Smooth muscle cell (in vitro differentiated cells): ENCODE measurements around the gene NT5DC2. TPM values are rescaled to one million over a fixed set of nuclear protein-coding genes. Genes with fewer than 3 reads are reported as not detected.

Experiments used
- DNase-seq: peaks from one replicate; lab custom pipeline; 2025; ENCODE audit not compliant: unreplicated experiment; lab: John Stamatoyannopoulos, UW
- H2AFZ ChIP-seq: fragments of 200-600 bp; sonication (generic); 2 replicates; pipeline ENCODE4 v1.6.0; 2016; ENCODE audit warnings: antibody characterized with exemption, low read depth, mild to moderate bottlenecking
- H3F3A ChIP-seq: fragments of 200-600 bp; sonication (generic); 2 replicates; pipeline ENCODE4 v1.6.0; 2017; ENCODE audit warnings: antibody characterized with exemption, low read depth
- H3K27ac ChIP-seq: fragments of 200-600 bp; sonication (generic); 2 replicates; pipeline ENCODE4 v1.5.1; 2016; ENCODE audit warnings: low read depth, mild to moderate bottlenecking
- H3K27me3 ChIP-seq: fragments of 200-600 bp; sonication (generic); 2 replicates; pipeline ENCODE4 v1.6.1; 2016; ENCODE audit warnings: low read depth, mild to moderate bottlenecking
- H3K36me3 ChIP-seq: fragments of 200-600 bp; sonication (generic); 2 replicates; pipeline ENCODE4 v1.5.1; 2016; ENCODE audit warnings: low read depth
- H3K4me1 ChIP-seq: fragments of 200-600 bp; sonication (generic); 2 replicates; pipeline ENCODE4 v1.5.1; 2016; ENCODE audit warnings: low read depth
- H3K4me2 ChIP-seq: fragments of 200-600 bp; sonication (generic); 2 replicates; pipeline ENCODE4 v1.6.0; 2016; ENCODE audit warnings: mild to moderate bottlenecking
- H3K4me3 ChIP-seq: fragments of 200-600 bp; sonication (generic); 2 replicates; pipeline ENCODE4 v1.5.1; 2016; ENCODE audit warnings: mild to moderate bottlenecking
- H3K79me2 ChIP-seq: fragments of 200-600 bp; sonication (generic); 2 replicates; pipeline ENCODE4 v1.6.0; 2016; ENCODE audit warnings: low read depth, mild to moderate bottlenecking
- H3K9ac ChIP-seq: fragments of 200-600 bp; sonication (generic); 2 replicates; pipeline ENCODE4 v1.6.0; 2016; ENCODE audit warnings: low read depth
- H3K9me3 ChIP-seq: fragments of 200-600 bp; sonication (generic); replicated peaks from 2 replicates; pipeline ENCODE4 v1.5.1; 2016; ENCODE audit warnings: low read depth
- H4K20me1 ChIP-seq: fragments of 200-600 bp; sonication (generic); 2 replicates; pipeline ENCODE4 v1.6.0; 2016; ENCODE audit warnings: low read depth
- WGBS: methylation state at CpG from one replicate; pipeline ENCODE4 v1.1.7; 2016; ENCODE audit warnings: low lambda C conversion rate; 5-methylcytosine and 5-hydroxymethylcytosine counted together
- polyA plus RNA-seq: library from polyadenylated mRNA; unstranded; fragments of >200 nt; fragmentation: Nextera tagmentation; extraction: Ambion mirVana; gene quantifications from 2 replicates; pipeline ENCODE4 v1.2.1, GENCODE V29; 2016
- total RNA-seq: library from RNA; depleted of rRNA; stranded (reverse); fragments of >200 nt; gene quantifications from 2 replicates; pipeline ENCODE4 v1.2.3, GENCODE V29; 2014
- TF ChIP-seq, protein P1 (sequence below): fragments of 200-600 bp; sonication (generic); IDR thresholded peaks from 2 replicates; pipeline ENCODE4 v1.5.1; 2017; ENCODE audit warnings: borderline replicate concordance, mild to moderate bottlenecking, antibody characterized with exemption; ENCODE audit not compliant: insufficient read depth, poor library complexity, severe bottlenecking

NT5DC2 gene
- total and polyA plus RNA-seq, 2 experiments from 2014 or later = 156 to 248 TPM

GRCh38 chr3:52516509-52517195, 17.0 kb downstream of the NT5DC2 start:
- Histone ChIP-seq H3K27ac (no peak overlapping the region), H3K4me2 (no peak overlapping the region), H3F3A (no peaks in the 10 kb centered on the region), H2AFZ (no peak overlapping the region), H4K20me1 (no peaks in the 10 kb centered on the region), H3K9ac (no peak overlapping the region), H3K9me3 (no peaks in the 10 kb centered on the region), H3K79me2 (no peaks in the 10 kb centered on the region), H3K4me3 (no peak overlapping the region), H3K36me3 (no peaks in the 10 kb centered on the region), H3K27me3 (peaks cover 6% of the 10 kb centered on the region), H3K4me1 (no peaks in the 10 kb centered on the region)
- DNase-seq = no peak
- TF ChIP-seq, protein P1, sequence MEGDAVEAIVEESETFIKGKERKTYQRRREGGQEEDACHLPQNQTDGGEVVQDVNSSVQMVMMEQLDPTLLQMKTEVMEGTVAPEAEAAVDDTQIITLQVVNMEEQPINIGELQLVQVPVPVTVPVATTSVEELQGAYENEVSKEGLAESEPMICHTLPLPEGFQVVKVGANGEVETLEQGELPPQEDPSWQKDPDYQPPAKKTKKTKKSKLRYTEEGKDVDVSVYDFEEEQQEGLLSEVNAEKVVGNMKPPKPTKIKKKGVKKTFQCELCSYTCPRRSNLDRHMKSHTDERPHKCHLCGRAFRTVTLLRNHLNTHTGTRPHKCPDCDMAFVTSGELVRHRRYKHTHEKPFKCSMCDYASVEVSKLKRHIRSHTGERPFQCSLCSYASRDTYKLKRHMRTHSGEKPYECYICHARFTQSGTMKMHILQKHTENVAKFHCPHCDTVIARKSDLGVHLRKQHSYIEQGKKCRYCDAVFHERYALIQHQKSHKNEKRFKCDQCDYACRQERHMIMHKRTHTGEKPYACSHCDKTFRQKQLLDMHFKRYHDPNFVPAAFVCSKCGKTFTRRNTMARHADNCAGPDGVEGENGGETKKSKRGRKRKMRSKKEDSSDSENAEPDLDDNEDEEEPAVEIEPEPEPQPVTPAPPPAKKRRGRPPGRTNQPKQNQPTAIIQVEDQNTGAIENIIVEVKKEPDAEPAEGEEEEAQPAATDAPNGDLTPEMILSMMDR = no peak
- WGBS = 96% methylated on average over 18 of the region's 19 CpGs

DNA sequence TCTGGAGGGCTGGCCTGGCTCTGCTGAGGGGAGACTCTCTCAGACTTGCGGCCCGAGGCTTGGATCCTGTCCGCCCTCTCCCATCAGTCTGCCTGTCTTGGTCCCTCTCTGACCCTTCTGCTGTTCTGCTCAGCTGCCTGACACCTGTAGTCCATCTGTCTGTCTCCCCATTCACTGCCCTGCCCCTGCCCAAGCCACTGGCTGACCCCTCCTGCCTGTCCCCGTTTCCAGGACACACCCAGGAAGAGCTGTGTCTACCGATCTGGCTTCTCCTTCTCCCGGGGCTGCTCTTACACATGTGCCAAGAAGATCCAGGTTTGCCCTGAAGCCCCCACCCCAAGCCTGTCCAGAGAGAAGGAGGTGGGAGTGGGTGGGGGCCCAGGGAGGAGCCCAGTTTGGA, 18.5 kb downstream of the NT5DC2 start:
- H4K20me1 ChIP-seq = no peaks in the 10 kb centered on the region
- no peak for DNase-seq
- H3K9me3 ChIP-seq = no peaks in the 10 kb centered on the region
- TF ChIP-seq, protein P1 = no peak
- H3K9ac ChIP-seq = no peak overlapping the region
- H3K27me3 ChIP-seq = peaks cover 6% of the 10 kb centered on the region
- no peaks in the 10 kb centered on the region for H3K36me3 ChIP-seq
- no peak overlapping the region for H3K4me3 ChIP-seq
- H3K4me2 ChIP-seq = no peak overlapping the region
- no peaks in the 10 kb centered on the region for H3F3A ChIP-seq
- H3K79me2 ChIP-seq = no peaks in the 10 kb centered on the region
- no peak overlapping the region for H3K27ac ChIP-seq
- no peaks in the 10 kb centered on the region for H3K4me1 ChIP-seq
- H2AFZ ChIP-seq = no peak overlapping the region
- WGBS = 84% methylated on average over 6 of the region's 6 CpGs

- no peak overlapping the region for H3K4me2 ChIP-seq
- H3K9ac ChIP-seq = no peak overlapping the region
- H4K20me1 ChIP-seq = no peaks in the 10 kb centered on the region
- DNase-seq = no peak
- no peaks in the 10 kb centered on the region for H3K79me2 ChIP-seq
- no peak overlapping the region for H3K27ac ChIP-seq
- no peaks in the 10 kb centered on the region for H3K4me1 ChIP-seq
- no peaks in the 10 kb centered on the region for H3K36me3 ChIP-seq
- no peaks in the 10 kb centered on the region for H3K9me3 ChIP-seq
- H3K4me3 ChIP-seq = no peak overlapping the region
- no peaks in the 10 kb centered on the region for H3F3A ChIP-seq
- no peak overlapping the region for H2AFZ ChIP-seq
- H3K27me3 ChIP-seq = peaks cover 6% of the 10 kb centered on the region
- TF ChIP-seq, protein P1 = no peak
- 90% methylated on average over 11 of the region's 11 CpGs for WGBS
Measured at GRCh38 chr3:52514576-52514975, 19.1 kb downstream of the NT5DC2 start.

DNA sequence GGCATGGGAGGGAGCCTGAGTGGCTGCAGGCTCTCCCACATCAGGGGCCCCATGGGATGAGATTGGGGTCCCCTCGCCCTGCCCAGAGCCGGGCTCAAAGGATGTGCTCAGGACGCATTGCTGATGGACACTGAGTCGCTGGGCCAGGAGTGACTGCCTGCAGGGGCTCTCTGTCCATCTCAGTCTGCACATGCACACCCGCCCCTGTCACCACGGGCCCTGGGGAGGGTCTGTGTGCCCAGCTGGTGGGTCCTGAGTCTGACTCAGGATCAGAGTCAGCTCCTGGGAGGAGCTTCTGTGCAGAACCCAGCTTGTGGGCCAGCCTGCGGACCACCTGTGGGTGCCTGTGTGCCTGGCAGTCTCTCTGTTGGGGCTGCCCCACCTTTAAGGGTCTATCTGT, 20.4 kb downstream of the NT5DC2 start:
- WGBS = 95% methylated on average over 7 of the region's 7 CpGs
- no peaks in the 10 kb centered on the region for H4K20me1 ChIP-seq
- no peak overlapping the region for H3K9ac ChIP-seq
- no peak overlapping the region for H2AFZ ChIP-seq
- H3K36me3 ChIP-seq = no peaks in the 10 kb centered on the region
- no peak overlapping the region for H3K4me2 ChIP-seq
- H3K4me1 ChIP-seq = no peaks in the 10 kb centered on the region
- no peak overlapping the region for H3K4me3 ChIP-seq
- no peaks in the 10 kb centered on the region for H3K9me3 ChIP-seq
- H3K79me2 ChIP-seq = no peaks in the 10 kb centered on the region
- H3K27ac ChIP-seq = no peak overlapping the region
- no peak for DNase-seq
- H3F3A ChIP-seq = no peaks in the 10 kb centered on the region
- peaks cover 6% of the 10 kb centered on the region for H3K27me3 ChIP-seq
- TF ChIP-seq, protein P1 = no peak
